Activated naive CD4-positive, alpha-beta T cell treated with anti-CD3 and anti-CD28 coated beads, Interleukin-2, amount 50 U/mL, for 24 hours (primary cell): ENCODE results near the gene PTPRD.

Experiments
- H3K27ac Mint-ChIP-seq: one replicate; pipeline ENCODE4 v1.8.0; 2021; ENCODE audit warnings: mild to moderate bottlenecking, mixed read lengths
- H3K27me3 Mint-ChIP-seq: one replicate; pipeline ENCODE4 v1.8.0; 2021; ENCODE audit warnings: mixed read lengths
- H3K36me3 Mint-ChIP-seq: one replicate; pipeline ENCODE4 v1.8.0; 2021; ENCODE audit warnings: mixed read lengths
- H3K4me1 Mint-ChIP-seq: one replicate; pipeline ENCODE4 v1.8.0; 2021; ENCODE audit warnings: mixed read lengths
- H3K4me3 Mint-ChIP-seq: one replicate; pipeline ENCODE4 v1.8.0; 2021; ENCODE audit warnings: mild to moderate bottlenecking, mixed read lengths
- H3K9me3 Mint-ChIP-seq: one replicate; pipeline ENCODE4 v1.8.0; 2021; ENCODE audit warnings: mixed read lengths

PTPRD gene

DNA sequence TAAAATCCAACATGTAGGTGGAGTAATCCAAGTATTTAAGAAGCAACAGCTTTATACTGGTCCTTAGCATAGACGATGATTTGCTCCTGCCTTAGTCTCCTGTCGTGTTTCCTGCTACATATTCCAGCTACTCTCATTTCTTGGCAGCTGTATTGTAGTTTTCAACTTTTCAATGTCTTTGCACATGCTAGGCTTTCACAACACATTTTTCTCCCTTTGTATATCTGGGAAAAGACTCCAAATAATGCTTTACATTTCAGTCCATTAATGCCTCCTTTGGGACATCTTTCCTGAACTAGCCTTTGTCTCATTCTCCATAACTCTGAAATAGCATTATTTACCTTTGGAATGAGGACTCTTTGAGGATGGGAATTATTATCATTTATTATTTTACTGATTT, 508.0 kb downstream of the PTPRD start:
- Mint-ChIP-seq H3K27ac (no peak overlapping the region), H3K4me3 (no peak overlapping the region), H3K36me3 (no peaks in the 10 kb centered on the region)

GRCh38 chr9:10095208-10095607, 517.6 kb downstream of the PTPRD start:
- H3K27ac Mint-ChIP-seq = no peak overlapping the region
- H3K4me1 Mint-ChIP-seq = no peaks in the 10 kb centered on the region
- H3K9me3 Mint-ChIP-seq = peaks cover 6% of the 10 kb centered on the region
- no peak overlapping the region for H3K4me3 Mint-ChIP-seq
- H3K36me3 Mint-ChIP-seq = no peaks in the 10 kb centered on the region
- H3K27me3 Mint-ChIP-seq = no peaks in the 10 kb centered on the region

More for the DNA sequence above, 508.0 kb downstream of the PTPRD start:
- H3K27me3 Mint-ChIP-seq = no peaks in the 10 kb centered on the region
- peaks cover 14% of the 10 kb centered on the region for H3K9me3 Mint-ChIP-seq
- H3K4me1 Mint-ChIP-seq = no peaks in the 10 kb centered on the region

DNA sequence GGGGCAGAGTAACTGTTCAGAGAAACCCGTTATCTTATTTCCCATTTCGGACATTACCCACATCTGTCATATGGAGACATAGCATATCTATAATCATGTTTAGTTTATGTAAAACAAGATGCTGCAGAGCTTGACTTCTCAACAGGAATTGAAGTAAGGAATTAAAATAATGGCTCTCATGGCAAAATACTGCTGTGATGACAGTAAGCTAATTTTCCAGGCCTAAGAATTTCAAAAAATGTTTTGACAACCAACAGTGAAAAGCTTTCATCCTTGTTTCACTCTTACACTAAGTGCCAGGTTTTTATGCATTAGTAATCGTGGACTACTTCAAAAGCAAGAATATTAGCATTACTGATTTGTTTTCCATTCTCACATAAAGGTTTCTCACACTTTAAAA, 518.2 kb downstream of the PTPRD start:
- Mint-ChIP-seq H3K27me3 (no peaks in the 10 kb centered on the region), H3K9me3 (peaks cover 6% of the 10 kb centered on the region)

DNA sequence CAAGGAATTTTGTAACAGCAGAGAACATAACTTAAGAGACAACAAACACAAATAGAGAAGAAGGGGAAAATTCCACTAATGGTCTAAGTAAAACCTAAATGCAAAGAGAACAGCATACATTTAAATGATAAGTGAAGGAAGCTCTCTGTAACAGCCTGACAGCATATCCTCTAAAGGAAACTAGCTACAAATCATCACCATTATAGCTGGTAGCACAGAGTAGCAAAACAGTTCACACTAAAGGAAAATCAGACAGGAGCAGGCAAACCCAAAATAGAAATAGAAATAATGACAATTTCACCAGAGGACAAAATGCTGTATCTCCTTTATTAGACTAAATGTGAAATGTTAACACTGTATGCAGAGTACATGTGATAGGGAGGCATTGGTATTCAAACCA, 532.8 kb downstream of the PTPRD start:
- no peak overlapping the region for H3K27ac Mint-ChIP-seq
- no peak overlapping the region for H3K4me3 Mint-ChIP-seq
- no peaks in the 10 kb centered on the region for H3K4me1 Mint-ChIP-seq
- no peaks in the 10 kb centered on the region for H3K36me3 Mint-ChIP-seq
- H3K27me3 Mint-ChIP-seq = no peaks in the 10 kb centered on the region
- peaks cover 5% of the 10 kb centered on the region for H3K9me3 Mint-ChIP-seq

More for the DNA sequence above, 518.2 kb downstream of the PTPRD start:
- Mint-ChIP-seq H3K4me1 (no peaks in the 10 kb centered on the region), H3K27ac (no peak overlapping the region), H3K4me3 (no peak overlapping the region), H3K36me3 (no peaks in the 10 kb centered on the region)

- Mint-ChIP-seq H3K27me3 (no peaks in the 10 kb centered on the region), H3K4me3 (no peak overlapping the region), H3K36me3 (no peaks in the 10 kb centered on the region), H3K4me1 (no peaks in the 10 kb centered on the region), H3K27ac (no peak overlapping the region), H3K9me3 (peaks cover 5% of the 10 kb centered on the region)
These were observed 533.4 kb downstream of the PTPRD start for GRCh38 chr9:10079284-10079964.

GRCh38 chr9:10071579-10071978, 541.2 kb downstream of the PTPRD start:
- no peaks in the 10 kb centered on the region for H3K36me3 Mint-ChIP-seq
- H3K4me3 Mint-ChIP-seq = no peak overlapping the region
- no peak overlapping the region for H3K27ac Mint-ChIP-seq
- peaks cover 5% of the 10 kb centered on the region for H3K9me3 Mint-ChIP-seq
- no peaks in the 10 kb centered on the region for H3K4me1 Mint-ChIP-seq
- no peaks in the 10 kb centered on the region for H3K27me3 Mint-ChIP-seq

- Mint-ChIP-seq H3K27ac (no peak overlapping the region), H3K9me3 (no peaks in the 10 kb centered on the region), H3K27me3 (no peaks in the 10 kb centered on the region), H3K36me3 (no peaks in the 10 kb centered on the region), H3K4me3 (no peak overlapping the region), H3K4me1 (no peaks in the 10 kb centered on the region)
These were observed 550.0 kb downstream of the PTPRD start for GRCh38 chr9:10062629-10063395.

GRCh38 chr9:10059044-10059443, 553.8 kb downstream of the PTPRD start:
- no peaks in the 10 kb centered on the region for H3K36me3 Mint-ChIP-seq
- no peak overlapping the region for H3K27ac Mint-ChIP-seq
- no peaks in the 10 kb centered on the region for H3K4me1 Mint-ChIP-seq
- H3K27me3 Mint-ChIP-seq = no peaks in the 10 kb centered on the region
- no peak overlapping the region for H3K4me3 Mint-ChIP-seq
- no peaks in the 10 kb centered on the region for H3K9me3 Mint-ChIP-seq

DNA sequence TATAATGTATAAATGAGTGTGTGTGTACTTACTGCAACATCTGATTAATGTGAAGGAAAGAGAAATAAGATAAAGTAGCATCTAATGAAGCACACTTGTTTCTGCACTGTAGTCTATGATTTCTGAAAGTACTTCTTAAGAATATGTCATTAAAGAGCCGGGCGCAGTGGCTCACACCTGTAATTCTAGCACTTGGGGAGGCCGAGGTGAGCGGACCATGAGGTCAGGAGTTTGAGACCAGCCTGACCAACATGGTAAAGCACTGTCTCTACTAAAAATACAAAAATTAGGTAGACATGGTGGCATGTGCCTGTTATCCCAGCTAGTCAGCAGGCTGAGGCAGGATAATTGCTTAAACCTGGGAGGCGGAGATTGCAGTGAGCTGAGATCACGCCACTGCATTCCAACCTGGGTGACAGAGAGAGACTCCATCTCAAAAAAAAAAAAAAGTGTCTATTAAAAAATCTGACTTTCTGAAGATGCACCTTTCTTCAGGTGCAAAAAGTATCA, 556.9 kb downstream of the PTPRD start:
- H3K27ac Mint-ChIP-seq = no peak overlapping the region
- no peaks in the 10 kb centered on the region for H3K27me3 Mint-ChIP-seq
- H3K9me3 Mint-ChIP-seq = no peaks in the 10 kb centered on the region
- no peaks in the 10 kb centered on the region for H3K36me3 Mint-ChIP-seq
- no peak overlapping the region for H3K4me3 Mint-ChIP-seq
- no peaks in the 10 kb centered on the region for H3K4me1 Mint-ChIP-seq

- no peak overlapping the region for H3K4me3 Mint-ChIP-seq
- H3K4me1 Mint-ChIP-seq = no peaks in the 10 kb centered on the region
- no peaks in the 10 kb centered on the region for H3K36me3 Mint-ChIP-seq
- no peaks in the 10 kb centered on the region for H3K9me3 Mint-ChIP-seq
- H3K27me3 Mint-ChIP-seq = no peaks in the 10 kb centered on the region
- H3K27ac Mint-ChIP-seq = no peak overlapping the region
These were observed 558.3 kb downstream of the PTPRD start for GRCh38 chr9:10054456-10054855.

- no peaks in the 10 kb centered on the region for H3K36me3 Mint-ChIP-seq
- no peaks in the 10 kb centered on the region for H3K9me3 Mint-ChIP-seq
- no peak overlapping the region for H3K27ac Mint-ChIP-seq
- H3K27me3 Mint-ChIP-seq = no peaks in the 10 kb centered on the region
- H3K4me1 Mint-ChIP-seq = no peaks in the 10 kb centered on the region
- no peak overlapping the region for H3K4me3 Mint-ChIP-seq
These were observed 559.9 kb downstream of the PTPRD start for GRCh38 chr9:10052916-10053315.

GRCh38 chr9:10052181-10052580, 560.6 kb downstream of the PTPRD start:
- no peaks in the 10 kb centered on the region for H3K9me3 Mint-ChIP-seq

GRCh38 chr9:10050016-10050415, 562.8 kb downstream of the PTPRD start:
- Mint-ChIP-seq H3K36me3 (no peaks in the 10 kb centered on the region), H3K27ac (no peak overlapping the region), H3K9me3 (no peaks in the 10 kb centered on the region), H3K27me3 (no peaks in the 10 kb centered on the region), H3K4me1 (no peaks in the 10 kb centered on the region), H3K4me3 (no peak overlapping the region)

More at GRCh38 chr9:10052181-10052580, 560.6 kb downstream of the PTPRD start:
- no peaks in the 10 kb centered on the region for H3K4me1 Mint-ChIP-seq
- no peaks in the 10 kb centered on the region for H3K36me3 Mint-ChIP-seq
- H3K4me3 Mint-ChIP-seq = no peak overlapping the region
- no peaks in the 10 kb centered on the region for H3K27me3 Mint-ChIP-seq
- H3K27ac Mint-ChIP-seq = no peak overlapping the region

- Mint-ChIP-seq H3K27me3 (no peaks in the 10 kb centered on the region), H3K36me3 (no peaks in the 10 kb centered on the region), H3K9me3 (no peaks in the 10 kb centered on the region), H3K4me3 (no peak overlapping the region), H3K27ac (no peak overlapping the region), H3K4me1 (no peaks in the 10 kb centered on the region)
These were observed 563.8 kb downstream of the PTPRD start for GRCh38 chr9:10048994-10049393.

DNA sequence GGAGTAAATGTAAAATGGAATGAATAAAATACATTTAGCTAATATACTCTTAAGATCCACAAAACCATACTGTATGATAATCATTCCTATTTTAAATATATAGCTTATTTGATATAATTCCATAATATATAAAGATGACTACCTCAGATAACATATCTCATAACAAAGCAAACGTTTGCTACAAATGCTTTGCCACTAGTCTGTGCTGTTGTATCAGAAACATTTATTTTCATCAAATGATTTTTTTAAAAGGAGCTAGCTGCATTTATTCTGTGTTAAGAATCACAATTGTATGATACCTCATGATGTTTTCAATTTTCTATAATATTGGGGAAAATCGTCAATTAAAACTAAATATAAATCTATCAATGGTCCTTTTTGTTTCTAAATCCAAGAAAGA, 567.2 kb downstream of the PTPRD start:
- no peak overlapping the region for H3K4me3 Mint-ChIP-seq

DNA sequence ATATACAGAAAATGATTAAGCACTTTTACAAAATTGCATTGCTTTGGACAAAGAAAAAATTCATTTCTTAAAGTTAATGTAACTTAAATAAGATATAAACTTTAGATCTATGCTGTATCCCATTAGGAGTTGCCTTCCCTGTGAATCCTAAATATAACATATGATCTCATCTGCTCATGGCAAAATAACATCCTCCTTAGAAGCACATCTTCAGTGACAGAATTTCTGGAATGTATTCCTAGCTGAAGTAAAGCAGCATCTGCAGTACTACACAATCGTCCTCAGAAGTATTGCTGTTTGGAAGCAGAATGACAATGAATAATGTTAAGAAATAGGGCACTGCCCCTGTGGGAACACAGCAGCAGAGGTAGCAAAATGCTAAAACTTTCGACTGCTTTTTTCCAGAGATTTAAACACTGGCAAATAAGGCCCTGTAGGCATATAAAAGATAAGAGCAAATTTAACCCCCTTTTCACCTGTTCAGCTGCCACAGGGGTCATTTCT, 571.0 kb downstream of the PTPRD start:
- Mint-ChIP-seq H3K27me3 (no peaks in the 10 kb centered on the region), H3K27ac (no peak overlapping the region), H3K9me3 (no peaks in the 10 kb centered on the region), H3K4me3 (no peak overlapping the region), H3K4me1 (no peaks in the 10 kb centered on the region), H3K36me3 (no peaks in the 10 kb centered on the region)

More for the DNA sequence above, 567.2 kb downstream of the PTPRD start:
- Mint-ChIP-seq H3K27me3 (no peaks in the 10 kb centered on the region), H3K36me3 (no peaks in the 10 kb centered on the region), H3K9me3 (no peaks in the 10 kb centered on the region), H3K27ac (no peak overlapping the region), H3K4me1 (no peaks in the 10 kb centered on the region)
